GM23248 (cell line): Measurements from ENCODE around the gene AIF1.

Experiments used
- EZH2 ChIP-seq: fragments of 200-600 bp; sonication (generic); IDR thresholded peaks from 2 replicates; pipeline ENCODE4 v1.6.1; 2018; ENCODE audit warnings: antibody characterized with exemption, mild to moderate bottlenecking; ENCODE audit not compliant: insufficient read depth, poor library complexity, severe bottlenecking
- EZH2phosphoT487 ChIP-seq: fragments of 200-600 bp; sonication (generic); IDR thresholded peaks from 2 replicates; pipeline ENCODE4 v1.6.1; 2018; ENCODE audit warnings: antibody characterized with exemption, moderate library complexity, mild to moderate bottlenecking, low read depth; ENCODE audit not compliant: insufficient read depth

GRCh38 chr6:31661262-31662123 lies 46.5 kb downstream of the AIF1 start:
- no peak for TF ChIP-seq EZH2
- no peak for TF ChIP-seq EZH2phosphoT487
